HepG2 (cell line): ENCODE data around the gene PSMC3IP. TPM values are rescaled to one million over a fixed set of nuclear protein-coding genes. Genes with fewer than 3 reads are reported as not detected.
A peak's percentile ranks its signal among the peaks of the same experiment; 100 is the strongest.

Experiments used
- BORCS8-MEF2B ChIP-seq: sonication (generic); formaldehyde crosslinking; IDR thresholded peaks from 2 replicates; pipeline ENCODE4 v1.8.0; 2022; ENCODE audit warnings: mild to moderate bottlenecking, missing genetic modification reagents
- CEBPB ChIP-seq: IDR thresholded peaks from 2 replicates; pipeline ENCODE4 v1.6.1; 2011; ENCODE audit warnings: low read depth, low read length, improper control_type of control experiment, borderline replicate concordance
- GABPB1 ChIP-seq: IDR thresholded peaks from 2 replicates; pipeline ENCODE4 v1.6.1; 2016; ENCODE audit warnings: mild to moderate bottlenecking, missing genetic modification reagents, moderate library complexity, missing compliant biosample characterization
- HIVEP1 ChIP-seq: sonication (generic); formaldehyde crosslinking; IDR thresholded peaks from 2 replicates; pipeline ENCODE4 v1.4.0; 2020; ENCODE audit warnings: mild to moderate bottlenecking, missing genetic modification reagents
- IKZF4 ChIP-seq: sonication (generic); formaldehyde crosslinking; IDR thresholded peaks from 2 replicates; pipeline ENCODE4 v1.5.1; 2020; ENCODE audit warnings: borderline replicate concordance, mild to moderate bottlenecking, low read depth, missing genetic modification reagents; ENCODE audit errors: not compliant biosample characterization
- ISL2 ChIP-seq: sonication (generic); formaldehyde crosslinking; IDR thresholded peaks from 2 replicates; pipeline ENCODE4 v1.5.0; 2020; ENCODE audit warnings: missing genetic modification reagents
- KDM1A ChIP-seq: IDR thresholded peaks from 2 replicates; pipeline ENCODE4 v1.6.1; 2016; ENCODE audit warnings: missing compliant biosample characterization
- MIER3 ChIP-seq: IDR thresholded peaks from 2 replicates; pipeline ENCODE4 v1.6.1; 2016; ENCODE audit warnings: missing compliant biosample characterization, borderline replicate concordance
- RARG ChIP-seq: sonication (generic); formaldehyde crosslinking; IDR thresholded peaks from 2 replicates; pipeline ENCODE4 v1.4.0; 2020; ENCODE audit warnings: low read depth, mild to moderate bottlenecking, missing genetic modification reagents
- RXRB ChIP-seq: IDR thresholded peaks from 2 replicates; pipeline ENCODE4 v1.6.1; 2016; ENCODE audit warnings: borderline replicate concordance, missing genetic modification reagents, missing compliant biosample characterization
- SMAD1 ChIP-seq: sonication (generic); formaldehyde crosslinking; IDR thresholded peaks from 2 replicates; pipeline ENCODE4 v1.4.0; 2020; ENCODE audit warnings: missing genetic modification reagents, low read depth, mild to moderate bottlenecking, borderline replicate concordance
- TARDBP ChIP-seq: sonication (generic); formaldehyde crosslinking; IDR thresholded peaks from 2 replicates; pipeline ENCODE4 v1.8.0; 2022; ENCODE audit warnings: mild to moderate bottlenecking, missing genetic modification reagents
- TBP ChIP-seq: sonication (generic); formaldehyde crosslinking; IDR thresholded peaks from 2 replicates; pipeline ENCODE4 v1.5.0; 2020; ENCODE audit warnings: missing genetic modification reagents
- ZBTB42 ChIP-seq: sonication (generic); formaldehyde crosslinking; IDR thresholded peaks from 2 replicates; pipeline ENCODE4 v1.5.0; 2020; ENCODE audit warnings: mild to moderate bottlenecking, missing genetic modification reagents
- ZBTB7B ChIP-seq: sonication (generic); formaldehyde crosslinking; IDR thresholded peaks from 2 replicates; pipeline ENCODE4 v1.4.0; 2020; ENCODE audit warnings: missing genetic modification reagents
- ZNF263 ChIP-seq: sonication (generic); formaldehyde crosslinking; IDR thresholded peaks from 2 replicates; pipeline ENCODE4 v1.4.0; 2020; ENCODE audit warnings: missing genetic modification reagents
- ZNF468 ChIP-seq: sonication (generic); formaldehyde crosslinking; IDR thresholded peaks from 2 replicates; pipeline ENCODE4 v1.8.0; 2022; ENCODE audit warnings: mild to moderate bottlenecking, moderate library complexity, missing genetic modification reagents
- ZNF549 ChIP-seq: sonication (generic); formaldehyde crosslinking; IDR thresholded peaks from 2 replicates; pipeline ENCODE4 v1.5.0; 2020; ENCODE audit warnings: missing genetic modification reagents
- polyA plus RNA-seq, 8 experiments: library from polyadenylated mRNA; depleted of rRNA in 3 of 8; stranded (reverse) in 7 of 8; unstranded in 1 of 8; fragments of >200 nt; fragmentation: Illumina TruSeq in 4 of 8; extraction: Trizol in 4 of 8; gene quantifications; 2 replicates each; pipeline versions ENCODE4 v1.2.1 to v1.2.3, GENCODE V29; 2011 to 2016; ENCODE audit warnings: low read depth in 4 of 8, missing spikeins in 1 of 8, mixed read lengths in 1 of 8; ENCODE audit not compliant: insufficient read depth in 1 of 8
- total RNA-seq, 5 experiments: library from RNA; depleted of rRNA; stranded (reverse); fragments of >200 nt; fragmentation: Illumina TruSeq; extraction: Trizol; gene quantifications; 2 replicates each; pipeline ENCODE4 v1.2.3, GENCODE V29; 2016; ENCODE audit warnings: low read depth in 1 of 5
- TF ChIP-seq, protein P1 (sequence below): sonication (generic); formaldehyde crosslinking; IDR thresholded peaks from 2 replicates; pipeline ENCODE4 v1.8.0; 2022; ENCODE audit warnings: mild to moderate bottlenecking, missing genetic modification reagents, moderate library complexity
- TF ChIP-seq, protein P2 (sequence below): sonication (generic); formaldehyde crosslinking; IDR thresholded peaks from 2 replicates; pipeline ENCODE4 v1.5.0; 2020; ENCODE audit warnings: missing genetic modification reagents
- TF ChIP-seq, protein P3 (sequence below): sonication (generic); formaldehyde crosslinking; IDR thresholded peaks from 2 replicates; pipeline ENCODE4 v1.4.0; 2020; ENCODE audit warnings: missing genetic modification reagents
- TF ChIP-seq, protein P4 (sequence below): sonication (generic); formaldehyde crosslinking; IDR thresholded peaks from 2 replicates; pipeline ENCODE4 v1.8.0; 2022; ENCODE audit warnings: low read depth, missing genetic modification reagents
- TF ChIP-seq, protein P5 (sequence below): sonication (generic); formaldehyde crosslinking; IDR thresholded peaks from 2 replicates; pipeline ENCODE4 v1.8.1; 2023; ENCODE audit warnings: mild to moderate bottlenecking, inconsistent platforms, moderate library complexity, missing genetic modification reagents, borderline replicate concordance

Gene PSMC3IP
- total and polyA plus RNA-seq, 2 of the 13 experiments (the other 11 are each of a cell fraction or from before 2014, with no cell fraction given) = 6.5 to 22.4 TPM

DNA sequence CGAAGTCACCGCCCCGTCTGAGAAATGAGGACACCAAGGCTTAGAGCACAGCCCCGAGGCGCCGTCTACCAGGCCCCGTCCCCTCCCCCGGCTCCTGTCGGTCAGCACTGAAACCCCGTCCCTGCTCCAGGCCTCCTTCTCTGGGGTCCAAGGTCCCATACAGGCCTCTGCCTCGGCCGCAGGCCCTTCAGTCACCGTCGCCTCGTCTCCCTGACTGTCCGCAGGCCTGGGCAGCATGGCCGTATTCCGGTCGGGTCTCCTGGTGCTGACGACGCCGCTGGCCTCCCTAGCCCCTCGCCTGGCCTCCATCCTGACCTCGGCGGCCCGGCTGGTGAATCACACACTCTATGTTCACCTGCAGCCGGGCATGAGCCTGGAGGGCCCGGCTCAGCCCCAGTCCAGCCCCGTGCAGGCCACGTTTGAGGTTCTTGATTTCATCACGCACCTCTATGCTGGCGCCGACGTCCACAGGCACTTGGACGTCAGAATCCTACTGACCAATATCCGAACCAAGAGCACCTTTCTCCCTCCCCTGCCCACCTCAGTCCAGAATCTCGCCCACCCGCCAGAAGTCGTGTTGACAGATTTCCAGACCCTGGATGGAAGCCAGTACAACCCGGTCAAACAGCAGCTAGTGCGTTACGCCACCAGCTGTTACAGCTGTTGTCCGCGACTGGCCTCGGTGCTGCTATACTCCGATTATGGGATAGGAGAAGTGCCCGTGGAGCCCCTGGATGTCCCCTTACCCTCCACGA is 15.0 kb downstream of the PSMC3IP start (continued):
- TF ChIP-seq, protein P1, sequence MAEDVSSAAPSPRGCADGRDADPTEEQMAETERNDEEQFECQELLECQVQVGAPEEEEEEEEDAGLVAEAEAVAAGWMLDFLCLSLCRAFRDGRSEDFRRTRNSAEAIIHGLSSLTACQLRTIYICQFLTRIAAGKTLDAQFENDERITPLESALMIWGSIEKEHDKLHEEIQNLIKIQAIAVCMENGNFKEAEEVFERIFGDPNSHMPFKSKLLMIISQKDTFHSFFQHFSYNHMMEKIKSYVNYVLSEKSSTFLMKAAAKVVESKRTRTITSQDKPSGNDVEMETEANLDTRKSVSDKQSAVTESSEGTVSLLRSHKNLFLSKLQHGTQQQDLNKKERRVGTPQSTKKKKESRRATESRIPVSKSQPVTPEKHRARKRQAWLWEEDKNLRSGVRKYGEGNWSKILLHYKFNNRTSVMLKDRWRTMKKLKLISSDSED (CRISPR knock-in tag) = no peak; the same call in 1 of the 2 replicates
- TF ChIP-seq GABPB1 (CRISPR knock-in tag) (peak; percentile 11; the same call in 1 of the 2 replicates), TARDBP (CRISPR knock-in tag) (no peak), MIER3 (CRISPR knock-in tag) (no peak), RXRB (CRISPR knock-in tag) (no peak), RARG (CRISPR knock-in tag) (0 out of 2 replicates have a peak, but pooled peaks have one; percentile 50), HIVEP1 (CRISPR knock-in tag) (no peak; the same call in 1 of the 2 replicates), ZBTB7B (CRISPR knock-in tag) (peak; percentile 36; the same call in 1 of the 2 replicates), SMAD1 (CRISPR knock-in tag) (no peak), BORCS8-MEF2B (CRISPR knock-in tag) (0 out of 2 replicates have a peak, but pooled peaks have one; percentile 48), ZNF263 (CRISPR knock-in tag) (peak; percentile 20; the same call in 1 of the 2 replicates), TBP (CRISPR knock-in tag) (no peak; the same call in 1 of the 2 replicates), ZBTB42 (CRISPR knock-in tag) (no peak), CEBPB (peak; percentile 51; the same call in 1 of the 2 replicates), ISL2 (CRISPR knock-in tag) (no peak), ZNF549 (CRISPR knock-in tag) (no peak), ZNF468 (CRISPR knock-in tag) (peak; percentile 37; the same call in 1 of the 2 replicates), KDM1A (no peak), IKZF4 (CRISPR knock-in tag) (no peak)
- TF ChIP-seq, protein P2, sequence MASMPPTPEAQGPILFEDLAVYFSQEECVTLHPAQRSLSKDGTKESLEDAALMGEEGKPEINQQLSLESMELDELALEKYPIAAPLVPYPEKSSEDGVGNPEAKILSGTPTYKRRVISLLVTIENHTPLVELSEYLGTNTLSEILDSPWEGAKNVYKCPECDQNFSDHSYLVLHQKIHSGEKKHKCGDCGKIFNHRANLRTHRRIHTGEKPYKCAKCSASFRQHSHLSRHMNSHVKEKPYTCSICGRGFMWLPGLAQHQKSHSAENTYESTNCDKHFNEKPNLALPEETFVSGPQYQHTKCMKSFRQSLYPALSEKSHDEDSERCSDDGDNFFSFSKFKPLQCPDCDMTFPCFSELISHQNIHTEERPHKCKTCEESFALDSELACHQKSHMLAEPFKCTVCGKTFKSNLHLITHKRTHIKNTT = 0 out of 2 replicates have a peak, but pooled peaks have one; percentile 22
- TF ChIP-seq, protein P3, sequence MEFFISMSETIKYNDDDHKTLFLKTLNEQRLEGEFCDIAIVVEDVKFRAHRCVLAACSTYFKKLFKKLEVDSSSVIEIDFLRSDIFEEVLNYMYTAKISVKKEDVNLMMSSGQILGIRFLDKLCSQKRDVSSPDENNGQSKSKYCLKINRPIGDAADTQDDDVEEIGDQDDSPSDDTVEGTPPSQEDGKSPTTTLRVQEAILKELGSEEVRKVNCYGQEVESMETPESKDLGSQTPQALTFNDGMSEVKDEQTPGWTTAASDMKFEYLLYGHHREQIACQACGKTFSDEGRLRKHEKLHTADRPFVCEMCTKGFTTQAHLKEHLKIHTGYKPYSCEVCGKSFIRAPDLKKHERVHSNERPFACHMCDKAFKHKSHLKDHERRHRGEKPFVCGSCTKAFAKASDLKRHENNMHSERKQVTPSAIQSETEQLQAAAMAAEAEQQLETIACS (CRISPR knock-in tag) = no peak
- TF ChIP-seq, protein P4, sequence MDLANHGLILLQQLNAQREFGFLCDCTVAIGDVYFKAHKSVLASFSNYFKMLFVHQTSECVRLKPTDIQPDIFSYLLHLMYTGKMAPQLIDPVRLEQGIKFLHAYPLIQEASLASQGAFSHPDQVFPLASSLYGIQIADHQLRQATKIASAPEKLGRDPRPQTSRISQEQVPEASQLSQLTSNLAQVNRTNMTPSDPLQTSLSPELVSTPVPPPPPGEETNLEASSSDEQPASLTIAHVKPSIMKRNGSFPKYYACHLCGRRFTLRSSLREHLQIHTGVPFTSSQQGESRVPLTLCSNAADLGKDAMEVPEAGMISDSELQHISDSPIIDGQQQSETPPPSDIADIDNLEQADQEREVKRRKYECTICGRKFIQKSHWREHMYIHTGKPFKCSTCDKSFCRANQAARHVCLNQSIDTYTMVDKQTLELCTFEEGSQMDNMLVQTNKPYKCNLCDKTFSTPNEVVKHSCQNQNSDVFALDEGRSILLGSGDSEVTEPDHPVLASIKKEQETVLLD (CRISPR knock-in tag) = 0 out of 2 replicates have a peak, but pooled peaks have one; percentile 8
- TF ChIP-seq, protein P5, sequence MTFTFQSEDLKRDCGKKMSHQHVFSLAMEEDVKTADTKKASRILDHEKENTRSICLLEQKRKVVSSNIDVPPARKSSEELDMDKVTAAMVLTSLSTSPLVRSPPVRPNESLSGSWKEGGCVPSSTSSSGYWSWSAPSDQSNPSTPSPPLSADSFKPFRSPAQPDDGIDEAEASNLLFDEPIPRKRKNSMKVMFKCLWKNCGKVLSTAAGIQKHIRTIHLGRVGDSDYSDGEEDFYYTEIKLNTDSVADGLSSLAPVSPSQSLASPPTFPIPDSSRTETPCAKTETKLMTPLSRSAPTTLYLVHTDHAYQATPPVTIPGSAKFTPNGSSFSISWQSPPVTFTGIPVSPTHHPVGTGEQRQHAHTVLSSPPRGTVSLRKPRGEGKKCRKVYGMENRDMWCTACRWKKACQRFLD (CRISPR knock-in tag) = peak; percentile 35; the same call in 1 of the 2 replicates
